Adipocyte (in vitro differentiated cells): ENCODE measurements around the gene RRN3.
"Not testable (repeated sequence)": the region's sequence is repeated elsewhere in the genome, so short reads cannot be mapped to it uniquely, and the experiment has no call there.

ENCODE experiments used
- DNase-seq: peaks from one replicate; pipeline ENCODE4 v3.0.0-alpha.2; 2015; ENCODE audit warnings: low read depth
- H3K27me3 ChIP-seq: replicated peaks from 2 replicates; pipeline ENCODE4 v1.7.0; 2013; ENCODE audit warnings: mild to moderate bottlenecking, low read length, moderate library complexity; ENCODE audit not compliant: control insufficient read depth, insufficient read depth
- H3K36me3 ChIP-seq: 2 replicates; pipeline ENCODE4 v1.7.0; 2013; ENCODE audit warnings: low read length, mild to moderate bottlenecking, moderate library complexity; ENCODE audit not compliant: control insufficient read depth, insufficient read depth, severe bottlenecking
- H3K4me1 ChIP-seq: 2 replicates; pipeline ENCODE4 v1.7.0; 2013; ENCODE audit warnings: mild to moderate bottlenecking, low read length, moderate library complexity; ENCODE audit not compliant: control insufficient read depth, insufficient read depth
- H3K4me3 ChIP-seq: 2 replicates; pipeline ENCODE4 v1.7.0; 2013; ENCODE audit warnings: mild to moderate bottlenecking, low read length, moderate library complexity
- H3K9ac ChIP-seq: 2 replicates; pipeline ENCODE4 v1.7.0; 2013; ENCODE audit warnings: mild to moderate bottlenecking, low read length, moderate library complexity
- H3K9me3 ChIP-seq: 2 replicates; pipeline ENCODE4 v1.7.0; 2013; ENCODE audit warnings: mild to moderate bottlenecking, low read length, moderate library complexity; ENCODE audit not compliant: control insufficient read depth

Gene RRN3

GRCh38 chr16:15029749-15030148 is 64.3 kb downstream of the RRN3 start:
- H3K4me1 ChIP-seq = peaks cover 30% of the 10 kb centered on the region
- not testable (repeated sequence) for H3K9ac ChIP-seq, H3K27me3 ChIP-seq, H3K9me3 ChIP-seq, DNase-seq, H3K4me3 ChIP-seq
- peaks cover 68% of the 10 kb centered on the region for H3K36me3 ChIP-seq

- not testable (repeated sequence) for DNase-seq, H3K9me3 ChIP-seq, H3K9ac ChIP-seq, H3K4me3 ChIP-seq, H3K27me3 ChIP-seq
- Histone ChIP-seq H3K4me1 (peaks cover 28% of the 10 kb centered on the region), H3K36me3 (peaks cover 63% of the 10 kb centered on the region)
Observed at GRCh38 chr16:15028801-15029698, 65.0 kb downstream of the RRN3 start.

GRCh38 chr16:15028345-15028715 is 65.7 kb downstream of the RRN3 start:
- H3K4me3 ChIP-seq, H3K9me3 ChIP-seq, H3K27me3 ChIP-seq, DNase-seq: not testable (repeated sequence)
- H3K4me1 ChIP-seq = peaks cover 28% of the 10 kb centered on the region
- peaks cover 58% of the 10 kb centered on the region for H3K36me3 ChIP-seq
- peak overlapping the region; percentile 43 for H3K9ac ChIP-seq

GRCh38 chr16:15027503-15028344 is 66.3 kb downstream of the RRN3 start:
- H3K4me3 ChIP-seq, DNase-seq, H3K27me3 ChIP-seq, H3K9me3 ChIP-seq: not testable (repeated sequence)
- Histone ChIP-seq H3K36me3 (peaks cover 58% of the 10 kb centered on the region), H3K9ac (peak overlapping the region; percentile 43), H3K4me1 (peaks cover 26% of the 10 kb centered on the region)

GRCh38 chr16:15027051-15027450 is 67.0 kb downstream of the RRN3 start:
- H3K4me3 ChIP-seq, H3K9me3 ChIP-seq, DNase-seq, H3K27me3 ChIP-seq, H3K9ac ChIP-seq: not testable (repeated sequence)
- peaks cover 22% of the 10 kb centered on the region for H3K4me1 ChIP-seq
- peaks cover 56% of the 10 kb centered on the region for H3K36me3 ChIP-seq

GRCh38 chr16:15025234-15025951 is 68.7 kb downstream of the RRN3 start:
- H3K36me3 ChIP-seq = peaks cover 41% of the 10 kb centered on the region
- DNase-seq = peak; percentile 47
- peaks cover 29% of the 10 kb centered on the region for H3K4me1 ChIP-seq
- H3K27me3 ChIP-seq, H3K9me3 ChIP-seq, H3K4me3 ChIP-seq: not testable (repeated sequence)
- H3K9ac ChIP-seq = peak overlapping the region; percentile 27

GRCh38 chr16:15024858-15025199 is 69.2 kb downstream of the RRN3 start:
- DNase-seq, H3K9me3 ChIP-seq, H3K27me3 ChIP-seq, H3K4me3 ChIP-seq: not testable (repeated sequence)
- H3K9ac ChIP-seq = peak overlapping the region; percentile 27
- H3K36me3 ChIP-seq = peaks cover 40% of the 10 kb centered on the region
- peaks cover 29% of the 10 kb centered on the region for H3K4me1 ChIP-seq

- not testable (repeated sequence) for H3K9ac ChIP-seq, H3K27me3 ChIP-seq, H3K4me3 ChIP-seq, DNase-seq, H3K9me3 ChIP-seq
- Histone ChIP-seq H3K36me3 (peaks cover 40% of the 10 kb centered on the region), H3K4me1 (peaks cover 29% of the 10 kb centered on the region)
Observed at GRCh38 chr16:15023381-15024077, 70.5 kb downstream of the RRN3 start.

GRCh38 chr16:15022194-15022593 is 71.9 kb downstream of the RRN3 start:
- H3K36me3 ChIP-seq = peaks cover 42% of the 10 kb centered on the region

GRCh38 chr16:15021429-15021828 is 72.6 kb downstream of the RRN3 start:
- not testable (repeated sequence) for H3K27me3 ChIP-seq, H3K4me3 ChIP-seq, H3K9ac ChIP-seq, H3K9me3 ChIP-seq, DNase-seq
- Histone ChIP-seq H3K4me1 (peaks cover 42% of the 10 kb centered on the region), H3K36me3 (peaks cover 41% of the 10 kb centered on the region)

More at GRCh38 chr16:15022194-15022593, 71.9 kb downstream of the RRN3 start:
- not testable (repeated sequence) for H3K27me3 ChIP-seq, H3K9me3 ChIP-seq, H3K4me3 ChIP-seq, H3K9ac ChIP-seq
- peaks cover 34% of the 10 kb centered on the region for H3K4me1 ChIP-seq
- peak; percentile 28 for DNase-seq
